HCT116 (cell line): Measurements from ENCODE around the gene ASPG. TPM values are rescaled to one million over a fixed set of nuclear protein-coding genes. Genes with fewer than 3 reads are reported as not detected.

Experiments
- ATAC-seq: fragments of 200-7000 bp; cut with Tn5 transposase; 2 replicates; pipeline ENCODE4 v1.9.1; 2020; ENCODE audit warnings: mild to moderate bottlenecking, moderate library complexity
- BruUV-seq: library from RNA; stranded (reverse); fragments of 400-500 nt; replicated peaks from 2 replicates; lab custom pipeline; 2021; lab: Mats Ljungman, UMichigan
- CTCF ChIA-PET: fragments of 300-600 bp; sonication (Branson Sonifier 250); formaldehyde crosslinking; loops from one replicate; lab custom pipeline; 2021; ENCODE audit warnings: antibody characterized with exemption; lab: Charles Lee
- POLR2A ChIA-PET: fragments of 300-600, 350-600 bp; sonication (Branson Sonifier 250); formaldehyde crosslinking; loops from one replicate; lab custom pipeline; 2021; ENCODE audit warnings: antibody characterized with exemption; lab: Charles Lee
- RAD21 ChIA-PET, 2 experiments: fragments of 300-600 bp; sonication (Branson Sonifier 250); formaldehyde crosslinking; loops; one replicate each; lab custom pipeline; 2023; ENCODE audit warnings: low total read pairs in 2 of 2; ENCODE audit not compliant: uncharacterized antibody in 2 of 2, unreplicated experiment in 2 of 2, low non-redundant PET in 1 of 2; lab: Charles Lee
- DNase-seq: peaks from one replicate; pipeline ENCODE4 v3.0.0-alpha.2; 2010; ENCODE audit warnings: low read depth, low spot score
- H2AFZ ChIP-seq: fragments of 200-600 bp; shearing (Covaris generic), sonication (generic); 2 replicates; pipeline ENCODE4 v1.6.1; 2017; ENCODE audit warnings: low read depth, mixed run types, mixed read lengths, antibody characterized with exemption, low read length; ENCODE audit not compliant: poor library complexity, severe bottlenecking
- H3K27ac ChIP-seq: 2 replicates; pipeline ENCODE4 v1.5.1; 2012; ENCODE audit warnings: low read depth, low read length
- H3K27me3 ChIP-seq: fragments of 200-600 bp; sonication (generic); 2 replicates; pipeline ENCODE4 v1.6.1; 2016; ENCODE audit warnings: mixed run types, low read length, mixed read lengths; ENCODE audit not compliant: insufficient read depth
- H3K36me3 ChIP-seq, 2 experiments: fragments of 200-500 bp in 1 of 2; fragments of 200-600 bp in 1 of 2; sonication (Bioruptor generic) in 1 of 2; sonication (generic) in 1 of 2; 2 replicates each; pipeline versions ENCODE4 v1.5.1 to v1.6.1; 2014 to 2016; ENCODE audit warnings: low read length in 2 of 2, inconsistent platforms in 1 of 2, mixed read lengths in 1 of 2, mixed run types in 1 of 2; ENCODE audit not compliant: insufficient read depth in 2 of 2, control insufficient read depth in 1 of 2
- H3K4me1 ChIP-seq, 2 experiments: fragments of 200-600 bp in 1 of 2; sonication (generic) in 1 of 2; 2 replicates each; pipeline versions ENCODE4 v1.5.1 to v1.6.1; 2012 to 2017; ENCODE audit warnings: low read length in 2 of 2, inconsistent platforms in 1 of 2, mild to moderate bottlenecking in 1 of 2, mixed read lengths in 1 of 2, mixed run types in 1 of 2, moderate library complexity in 1 of 2; ENCODE audit not compliant: insufficient read depth in 2 of 2, control insufficient read depth in 1 of 2
- H3K4me2 ChIP-seq: fragments of 200-600 bp; sonication (generic); 2 replicates; pipeline ENCODE4 v1.6.1; 2017; ENCODE audit warnings: mixed run types, low read length, mixed read lengths
- H3K4me3 ChIP-seq, 2 experiments: fragments of 200-600 bp in 1 of 2; sonication (generic) in 1 of 2; replicated peaks in 1 of 2; 2 replicates each; pipeline ENCODE4 v1.5.1; 2011 to 2016; ENCODE audit warnings: low read length in 2 of 2, control low read depth in 1 of 2, low read depth in 1 of 2, mild to moderate bottlenecking in 1 of 2, mixed read lengths in 1 of 2, mixed run types in 1 of 2
- H3K79me2 ChIP-seq: fragments of 200-600 bp; sonication (generic); 2 replicates; pipeline ENCODE4 v1.6.1; 2017; ENCODE audit warnings: mild to moderate bottlenecking, mixed run types, low read length, moderate library complexity, mixed read lengths; ENCODE audit not compliant: insufficient read depth
- H3K9ac ChIP-seq: fragments of 200-600 bp; sonication (generic); 2 replicates; pipeline ENCODE4 v1.6.1; 2016; ENCODE audit warnings: low read length, mixed read lengths
- H3K9me2 ChIP-seq: fragments of 200-600 bp; sonication (generic), shearing (Covaris generic); 2 replicates; pipeline ENCODE4 v1.6.1; 2017; ENCODE audit warnings: mixed run types, mild to moderate bottlenecking, moderate library complexity; ENCODE audit not compliant: insufficient read depth
- H3K9me3 ChIP-seq, 2 experiments: fragments of 200-500 bp in 1 of 2; fragments of 200-600 bp in 1 of 2; sonication (Bioruptor generic) in 1 of 2; sonication (generic) in 1 of 2; 2 replicates each; pipeline ENCODE4 v1.6.1; 2014 to 2017; ENCODE audit warnings: low read length in 2 of 2, mixed read lengths in 2 of 2, inconsistent platforms in 1 of 2, low read depth in 1 of 2, mild to moderate bottlenecking in 1 of 2, mixed run types in 1 of 2, moderate library complexity in 1 of 2; ENCODE audit not compliant: control insufficient read depth in 1 of 2, insufficient read depth in 1 of 2
- H4K20me1 ChIP-seq: fragments of 200-600 bp; sonication (generic), shearing (Covaris generic); 2 replicates; pipeline ENCODE4 v1.6.1; 2017; ENCODE audit warnings: mixed run types, mild to moderate bottlenecking, moderate library complexity; ENCODE audit not compliant: insufficient read depth
- CBX3 ChIP-seq: IDR thresholded peaks from 2 replicates; pipeline ENCODE4 v1.6.1; 2012; ENCODE audit warnings: low read depth
- CEBPB ChIP-seq: IDR thresholded peaks from 2 replicates; pipeline ENCODE4 v1.6.1; 2012; ENCODE audit warnings: low read depth
- EGR1 ChIP-seq: IDR thresholded peaks from 2 replicates; pipeline ENCODE4 v1.6.1; 2012; ENCODE audit warnings: low read depth
- EZH2 ChIP-seq: fragments of 200-600 bp; sonication (generic); IDR thresholded peaks from 2 replicates; pipeline ENCODE4 v1.6.1; 2017; ENCODE audit warnings: antibody characterized with exemption, mixed run types
- EZH2phosphoT487 ChIP-seq: fragments of 200-600 bp; IDR thresholded peaks from 2 replicates; pipeline ENCODE4 v1.6.1; 2018; ENCODE audit warnings: antibody characterized with exemption, borderline replicate concordance
- FOSL1 ChIP-seq: IDR thresholded peaks from 2 replicates; pipeline ENCODE4 v1.6.1; 2012; ENCODE audit warnings: low read depth
- JUND ChIP-seq: IDR thresholded peaks from 2 replicates; pipeline ENCODE4 v1.6.1; 2012
- MAX ChIP-seq: IDR thresholded peaks from 2 replicates; pipeline ENCODE4 v1.6.1; 2012
- POLR2A ChIP-seq: IDR thresholded peaks from 2 replicates; pipeline ENCODE4 v1.7.0; 2011; ENCODE audit warnings: borderline replicate concordance; ENCODE audit not compliant: insufficient read depth, insufficient read length; ENCODE audit errors: extremely low read depth
- REST ChIP-seq: IDR thresholded peaks from 2 replicates; pipeline ENCODE4 v1.6.1; 2012; ENCODE audit warnings: low read depth
- YY1 ChIP-seq: IDR thresholded peaks from 2 replicates; pipeline ENCODE4 v1.6.1; 2011; ENCODE audit warnings: low read length, low read depth, moderate library complexity, mild to moderate bottlenecking; ENCODE audit not compliant: insufficient replicate concordance; ENCODE audit errors: extremely low read depth
- ZBTB33 ChIP-seq: IDR thresholded peaks from 2 replicates; pipeline ENCODE4 v1.6.1; 2011; ENCODE audit warnings: mild to moderate bottlenecking, low read length, moderate library complexity; ENCODE audit not compliant: insufficient replicate concordance; ENCODE audit errors: extremely low read depth
- ZFX ChIP-seq: fragments of 450-650 bp; IDR thresholded peaks from 2 replicates; pipeline ENCODE4 v1.6.1; 2017
- intact Hi-C: fragments of 100-400 bp; cut with micrococcal nuclease; formaldehyde crosslinking; loops from 2 replicates; pipeline ENCODE4 v1.10.0; 2022
- total RNA-seq: library from RNA; stranded (reverse); gene quantifications from one replicate; pipeline ENCODE4 v1.2.1, GENCODE V29; 2021; ENCODE audit not compliant: unreplicated experiment

The ASPG gene
- total RNA-seq, 1 experiment from 2014 or later: not detected

- no peak overlapping the region for H3K4me2 ChIP-seq
- no peaks in the 10 kb centered on the region for H3K9me3 ChIP-seq
- no peak overlapping the region for H3K27ac ChIP-seq
- no peak for DNase-seq
- no peaks in the 10 kb centered on the region for H3K79me2 ChIP-seq
- RAD21 ChIA-PET: no interaction called here
- no peak overlapping the region for H3K4me3 ChIP-seq
- no peak overlapping the region for H3K9ac ChIP-seq
- H2AFZ ChIP-seq: no peak overlapping the region
- ATAC-seq: no peak
- BruUV-seq: no TSS peak
- TF ChIP-seq YY1 (no peak), POLR2A (no peak), FOSL1 (no peak), EZH2 (no peak), EZH2phosphoT487 (no peak), CBX3 (no peak), EGR1 (no peak), MAX (no peak), ZFX (no peak), JUND (no peak), REST (no peak), CEBPB (no peak), ZBTB33 (no peak)
- no peaks in the 10 kb centered on the region for H4K20me1 ChIP-seq
- H3K9me2 ChIP-seq: no peaks in the 10 kb centered on the region
- no peaks in the 10 kb centered on the region for H3K27me3 ChIP-seq
- H3K36me3 ChIP-seq: no peaks in the 10 kb centered on the region
- H3K4me1 ChIP-seq: peaks cover 14 to 24% of the 10 kb centered on the region in 2 experiments
- intact Hi-C loops: no loop called here
- CTCF ChIA-PET: interaction anchor here (1.0 to 1.9 kb wide), 4 partner anchors 19 to 33 kb away, joined by 3 to 8 read pairs (median 4); no protein-coding TSS in a partner anchor
- POLR2A ChIA-PET: no interaction called here
These were observed 10.8 kb downstream of the ASPG start for GRCh38 chr14:104096318-104096717.
